DMS114 treated with DMSO at 0.1 percent for 48 hours (cell line): Measurements from ENCODE around the gene SRP72.
"Not testable (repeated sequence)": the region's sequence is repeated elsewhere in the genome, so short reads cannot be mapped to it uniquely, and the experiment has no call there.

ENCODE experiments used
- DNase-seq: peaks from one replicate; lab custom pipeline; 2025; ENCODE audit not compliant: unreplicated experiment; lab: John Stamatoyannopoulos, UW

SRP72 gene

DNA sequence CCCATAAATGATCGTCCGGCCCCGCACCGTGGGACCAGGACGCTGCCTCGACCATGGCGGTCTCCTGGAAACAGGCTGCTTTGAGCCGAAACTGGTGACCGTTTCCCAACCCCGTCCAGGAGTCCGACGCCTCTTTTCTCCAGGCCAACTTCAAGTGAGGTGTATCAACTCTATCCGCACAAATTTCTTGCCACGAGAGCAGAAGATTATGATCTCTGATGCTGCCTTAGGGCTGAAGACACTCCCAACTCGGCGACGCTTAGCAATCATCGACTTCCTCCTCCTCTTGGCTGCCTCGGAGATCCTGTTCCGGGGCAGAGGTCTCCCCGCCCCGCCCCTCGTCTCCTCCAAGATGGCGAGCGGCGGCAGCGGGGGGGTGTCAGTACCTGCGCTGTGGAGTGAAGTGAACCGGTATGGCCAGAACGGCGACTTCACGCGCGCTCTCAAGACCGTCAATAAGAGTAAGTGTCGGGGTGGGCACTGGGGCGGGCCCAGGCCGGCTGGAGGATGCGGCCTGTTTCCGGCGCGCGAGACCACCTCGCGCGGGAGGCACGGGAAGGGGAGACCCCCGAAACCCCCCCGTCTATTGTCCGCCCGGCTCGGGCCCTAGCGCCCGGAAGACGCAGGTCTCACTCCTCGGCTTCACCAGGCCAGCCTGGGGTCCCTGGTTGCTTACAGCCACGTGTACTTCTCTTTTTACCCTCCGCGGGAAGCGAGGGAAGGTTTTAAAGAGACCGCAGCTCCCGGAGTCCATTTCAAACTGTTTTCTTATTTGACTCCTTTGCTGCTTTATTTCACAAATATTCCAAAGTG is at the start of gene SRP72:
SRP72 (plus strand) TSS at position 334 of the 813 bp plus-strand sequence; CDS start at position 353, 19 bp downstream.
- DNase-seq: peak; percentile 67

DNA sequence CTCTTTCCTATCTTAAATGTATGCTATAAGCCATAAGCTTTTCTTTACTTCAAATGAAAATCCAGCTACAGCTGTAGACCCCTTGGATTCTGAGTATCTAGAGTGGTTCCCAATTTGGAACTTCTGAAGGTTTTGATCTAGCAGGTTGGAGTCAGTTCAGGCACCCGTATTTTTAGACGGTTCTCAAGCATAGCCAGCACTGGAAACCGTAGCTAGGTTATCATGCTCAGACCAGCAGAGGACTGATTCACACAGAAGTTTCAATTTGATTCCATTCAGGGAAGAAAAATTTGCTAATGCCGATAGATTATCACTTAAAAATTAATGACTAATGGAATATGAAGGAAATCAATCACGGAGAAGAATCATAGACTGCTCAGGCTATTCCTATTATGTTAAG is 43.2 kb upstream of the SRP72 start:
- no peak for DNase-seq

DNA sequence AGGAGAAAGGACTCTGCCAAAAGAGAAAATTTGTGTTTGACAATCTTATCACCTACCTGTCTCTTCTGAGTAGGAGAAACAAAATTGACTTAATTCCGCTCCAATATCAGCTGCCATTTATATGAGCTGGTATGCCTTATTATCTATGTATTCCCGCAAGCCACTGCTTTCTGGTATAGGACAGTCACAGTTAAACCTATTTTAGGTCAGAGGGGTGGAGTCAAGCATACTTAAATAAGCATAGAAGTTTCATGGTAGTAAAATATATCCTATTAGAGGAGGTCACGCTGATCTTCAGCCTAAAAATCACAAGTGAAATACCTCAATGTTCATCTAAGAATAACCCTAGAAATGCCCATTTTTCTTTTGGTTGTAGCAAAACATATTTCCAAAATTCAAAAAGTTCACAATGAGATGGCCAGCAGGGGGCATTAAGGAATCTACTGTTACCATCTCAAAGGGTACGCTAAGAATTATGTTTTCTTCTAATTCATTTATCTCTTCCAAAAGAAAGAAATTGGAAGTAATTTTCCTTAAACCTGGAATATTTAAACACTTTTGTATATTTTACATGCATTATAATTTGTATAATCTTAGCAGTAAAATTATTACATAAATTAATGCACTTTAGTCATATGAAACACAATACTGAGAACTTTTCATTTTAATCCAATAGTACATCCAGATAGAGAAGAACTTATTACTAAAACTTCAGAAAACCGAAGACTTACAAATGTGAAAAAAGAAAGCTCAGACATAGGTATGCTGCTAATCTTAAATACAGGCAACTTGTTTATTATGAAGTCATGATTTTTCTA is 42.5 kb upstream of the SRP72 start:
- no peak for DNase-seq

- DNase-seq: no peak
These were observed 41.9 kb upstream of the SRP72 start for GRCh38 chr4:56425518-56425917.

- no peak for DNase-seq
These were observed 41.1 kb upstream of the SRP72 start for GRCh38 chr4:56426273-56426672.

GRCh38 chr4:56427179-56427578 is 40.2 kb upstream of the SRP72 start:
- no peak for DNase-seq

- no peak for DNase-seq
These were observed 37.2 kb upstream of the SRP72 start for GRCh38 chr4:56430203-56430602.

DNA sequence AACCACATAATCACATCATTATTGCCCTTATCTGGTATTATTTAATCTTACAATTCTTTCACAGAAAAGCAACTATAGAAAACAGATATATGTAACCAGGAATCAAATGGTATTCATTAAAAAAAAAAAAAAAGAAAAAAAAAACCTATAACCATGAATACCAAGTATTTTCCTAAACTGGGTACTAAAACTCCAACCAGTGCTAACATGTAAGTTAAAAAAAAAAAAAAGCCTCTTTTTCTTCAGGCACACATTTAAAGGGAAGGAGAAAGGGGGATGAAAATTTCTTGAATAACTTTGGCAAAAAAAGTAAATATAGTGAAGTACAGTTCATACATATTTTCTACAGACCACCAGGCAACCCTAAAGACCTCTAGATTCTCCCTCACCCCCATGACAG is 34.1 kb upstream of the SRP72 start:
- DNase-seq: no peak

DNA sequence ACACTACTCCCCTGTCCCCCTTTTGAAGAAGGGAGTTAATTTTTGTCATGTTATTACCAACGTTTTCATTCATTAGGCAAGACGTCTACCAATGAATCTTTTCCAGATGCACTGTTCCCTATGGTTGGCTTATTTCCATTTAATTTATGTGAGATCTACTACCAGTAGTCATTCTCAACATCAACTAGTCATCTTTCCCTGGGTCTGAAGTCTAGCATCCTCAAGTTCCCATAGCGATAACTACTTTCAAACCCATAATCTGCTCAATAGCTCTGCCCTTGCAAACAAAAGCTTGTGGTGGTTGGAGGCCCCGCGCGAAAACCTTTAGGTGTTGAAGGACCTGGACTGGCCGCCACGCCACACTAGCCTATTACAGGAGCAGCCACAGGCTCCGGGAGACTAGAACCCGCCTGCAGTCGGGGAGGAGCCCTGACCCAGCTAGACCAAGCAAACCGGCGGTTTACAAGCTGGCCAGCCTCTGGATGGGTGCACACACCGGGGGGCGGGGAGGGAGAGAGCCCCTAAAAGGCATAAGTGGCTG is 32.7 kb upstream of the SRP72 start:
- DNase-seq: peak; percentile 26

DNA sequence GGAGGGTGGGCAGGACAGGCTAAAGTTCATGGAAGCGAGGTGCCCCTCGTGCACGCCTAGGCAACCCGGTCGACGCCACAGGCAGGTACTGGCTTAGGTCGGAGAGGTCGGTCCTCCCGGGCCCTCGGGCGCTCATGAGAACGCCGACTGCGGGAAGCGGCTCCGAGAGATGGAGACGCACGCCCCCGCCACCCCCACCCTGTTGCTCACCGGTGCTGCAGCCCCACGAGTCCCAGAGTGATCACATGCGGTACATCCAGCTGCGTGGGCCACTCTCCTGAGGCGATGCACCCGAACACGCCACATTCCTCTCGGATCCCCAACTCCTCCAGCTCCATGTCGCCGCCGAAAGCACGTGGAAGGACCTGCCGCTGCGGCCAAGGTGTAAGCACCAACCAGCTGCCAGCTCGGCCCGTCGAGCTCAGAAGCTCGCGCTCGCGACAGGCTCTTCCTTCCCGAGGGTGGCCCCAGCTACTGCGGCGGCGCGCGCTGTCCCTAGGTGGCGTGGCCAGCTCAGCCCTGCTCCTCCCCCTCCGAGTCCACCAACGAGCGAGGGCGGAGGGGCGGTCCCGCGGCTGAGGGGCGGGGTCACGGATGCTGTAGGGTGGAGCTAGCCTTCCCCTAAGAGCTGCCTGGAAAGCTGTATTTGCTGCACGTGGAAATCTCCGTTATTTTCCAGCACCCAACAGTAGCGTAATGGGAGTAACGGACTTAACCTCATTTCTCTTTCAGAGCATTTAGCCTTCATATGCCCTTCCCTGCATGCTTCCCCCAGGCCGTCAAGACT is 32.1 kb upstream of the SRP72 start, which contains the start of gene PPAT:
PPAT (minus strand) TSS at position 476 of the 787 bp plus-strand sequence; CDS start at position 338, 138 bp downstream.
- DNase-seq: peak; percentile 90

DNA sequence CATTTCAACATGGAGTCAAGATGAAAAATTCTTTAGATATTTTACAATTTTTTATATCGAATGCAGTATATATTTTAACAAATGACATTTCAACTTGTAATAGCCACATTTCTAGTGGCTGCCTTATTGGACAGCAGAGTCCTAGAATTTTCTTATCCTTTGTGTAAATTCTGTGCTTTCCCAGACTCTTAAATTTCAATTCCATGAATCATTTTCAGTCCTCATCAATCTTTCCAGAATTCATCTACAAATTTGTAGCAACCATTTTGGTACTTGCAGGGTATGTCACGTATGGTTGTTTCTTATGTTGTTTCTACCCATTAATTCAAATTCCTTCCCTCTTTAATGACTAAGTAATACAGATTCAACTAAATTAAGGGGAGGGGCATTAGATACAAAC is 28.7 kb upstream of the SRP72 start:
- DNase-seq: no peak

GRCh38 chr4:56440983-56441382 is 26.4 kb upstream of the SRP72 start:
- DNase-seq: no peak

DNA sequence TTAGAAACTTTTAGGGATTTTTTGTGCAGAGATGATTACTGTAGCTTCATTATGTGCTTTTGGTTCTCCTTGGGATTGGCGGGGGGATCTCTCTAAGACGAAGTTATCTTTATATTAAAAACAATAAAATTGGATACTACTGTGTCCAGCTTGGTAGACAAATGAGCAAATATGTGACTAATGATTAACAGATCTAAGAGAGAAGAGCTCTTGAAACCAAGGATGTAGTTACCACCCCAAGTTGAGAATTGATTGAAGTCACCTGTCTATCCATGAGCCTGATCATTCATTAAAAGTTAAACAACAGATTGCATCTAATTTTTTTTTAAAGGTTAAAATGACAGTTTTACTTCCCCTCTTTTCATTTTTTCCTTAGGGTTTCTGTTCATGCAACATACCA is 22.7 kb upstream of the SRP72 start:
- DNase-seq: no peak

DNA sequence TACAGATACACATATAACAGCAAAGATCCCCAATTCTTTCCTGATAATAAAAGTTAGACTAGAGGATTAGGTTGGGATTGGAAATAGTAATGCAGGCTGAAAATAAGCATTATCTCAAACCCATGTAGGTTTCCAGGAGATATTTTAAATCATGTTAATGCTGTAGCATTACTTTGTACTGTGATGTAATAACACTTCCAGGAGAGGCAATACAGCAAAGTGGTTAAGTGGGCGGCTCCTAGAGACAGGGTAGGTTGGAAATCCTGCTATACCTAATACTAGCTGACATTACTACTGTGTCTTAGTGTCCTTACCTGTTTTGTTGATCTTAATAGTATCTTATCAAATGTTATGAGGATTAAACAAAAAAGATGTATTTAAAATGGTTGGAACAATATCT is 21.7 kb upstream of the SRP72 start:
- no peak for DNase-seq

- DNase-seq: no peak
These were observed 19.1 kb upstream of the SRP72 start for GRCh38 chr4:56448301-56448700.

DNA sequence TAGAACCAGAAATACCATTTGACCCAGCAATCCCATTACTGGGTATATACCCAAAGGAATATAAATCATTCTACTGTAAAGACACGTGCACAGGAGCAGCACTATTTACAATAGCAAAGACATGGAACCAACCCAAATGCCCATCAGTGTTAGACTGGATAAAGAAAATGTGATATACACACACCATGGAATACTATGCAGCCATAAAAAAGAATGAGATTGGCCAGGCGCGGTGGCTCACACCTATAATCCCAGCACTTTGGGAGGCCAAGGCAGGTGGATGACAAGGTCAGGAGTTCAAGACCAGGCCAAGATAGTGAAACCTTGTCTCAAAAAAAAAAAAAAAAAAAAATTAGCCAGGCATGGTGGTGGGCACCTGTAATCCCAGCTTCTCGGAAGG is 17.9 kb upstream of the SRP72 start:
- not testable (repeated sequence) for DNase-seq

- no peak for DNase-seq
These were observed 17.1 kb upstream of the SRP72 start for GRCh38 chr4:56450342-56450741.

- DNase-seq: no peak
These were observed 7.3 kb upstream of the SRP72 start for GRCh38 chr4:56460085-56460484.

- DNase-seq: no peak
These were observed 5.3 kb upstream of the SRP72 start for GRCh38 chr4:56462157-56462556.

DNA sequence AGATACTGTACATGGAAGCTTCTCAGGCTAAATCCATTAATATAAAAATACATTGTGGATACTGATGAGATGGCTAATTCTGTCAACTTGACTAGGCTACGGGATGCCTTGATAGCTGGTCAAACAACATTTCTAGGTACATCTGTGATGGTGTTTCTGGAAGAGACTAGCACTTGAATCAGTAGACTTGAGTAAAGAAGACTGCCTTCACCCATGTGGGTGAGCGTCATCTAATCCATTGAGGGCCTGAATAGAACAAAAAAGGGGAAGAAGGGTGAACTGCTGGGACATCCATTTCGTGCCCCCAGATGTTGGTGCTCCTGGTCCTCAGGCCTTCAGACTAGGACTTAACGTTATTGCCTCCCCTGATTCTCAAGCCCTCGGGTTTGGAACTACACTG is 3.7 kb upstream of the SRP72 start:
- DNase-seq: no peak

- DNase-seq: no peak
These were observed 2.8 kb upstream of the SRP72 start for GRCh38 chr4:56464581-56464980.
